MM.1S (cell line): ENCODE data around the gene CENPL.

Source experiments
- DNase-seq: peaks from one replicate; pipeline ENCODE4 v3.0.0-alpha.2; 2015
- H2AFZ ChIP-seq: fragments of 300-600 bp; sonication (generic); 2 replicates; pipeline ENCODE4 v1.6.0; 2016; ENCODE audit warnings: antibody characterized with exemption, low read length
- H3F3A ChIP-seq: fragments of 300-600 bp; sonication (generic); 2 replicates; pipeline ENCODE4 v1.6.1; 2016; ENCODE audit warnings: mild to moderate bottlenecking, antibody characterized with exemption, low read length, moderate library complexity, mixed read lengths; ENCODE audit not compliant: insufficient read depth
- H3K27ac ChIP-seq: fragments of 300-600 bp; sonication (generic); 2 replicates; pipeline ENCODE4 v1.5.1; 2016; ENCODE audit warnings: mild to moderate bottlenecking, low read length
- H3K27me3 ChIP-seq: fragments of 300-600 bp; sonication (generic); replicated peaks from 2 replicates; pipeline ENCODE4 v1.6.0; 2016; ENCODE audit warnings: low read length; ENCODE audit not compliant: insufficient read depth
- H3K36me3 ChIP-seq: fragments of 300-600 bp; sonication (generic); replicated peaks from 2 replicates; pipeline ENCODE4 v1.6.1; 2016; ENCODE audit warnings: mild to moderate bottlenecking, low read length, mixed read lengths; ENCODE audit not compliant: insufficient read depth
- H3K4me1 ChIP-seq: fragments of 300-600 bp; sonication (generic); 2 replicates; pipeline ENCODE4 v1.6.1; 2016; ENCODE audit warnings: low read length, mixed read lengths
- H3K4me2 ChIP-seq: fragments of 300-600 bp; sonication (generic); 2 replicates; pipeline ENCODE4 v1.6.0; 2016; ENCODE audit warnings: low read depth, low read length
- H3K4me3 ChIP-seq: fragments of 300-600 bp; sonication (generic); 2 replicates; pipeline ENCODE4 v1.5.1; 2016; ENCODE audit warnings: low read length, mixed read lengths
- H3K79me2 ChIP-seq: fragments of 300-600 bp; sonication (generic); 2 replicates; pipeline ENCODE4 v1.6.1; 2016; ENCODE audit warnings: mixed run types, low read length, mixed read lengths
- H3K9ac ChIP-seq: fragments of 300-600 bp; sonication (generic); 2 replicates; pipeline ENCODE4 v1.6.1; 2016; ENCODE audit warnings: low read length, mixed read lengths
- H3K9me2 ChIP-seq: fragments of 300-600 bp; sonication (generic); replicated peaks from 2 replicates; pipeline ENCODE4 v1.6.1; 2016; ENCODE audit warnings: mild to moderate bottlenecking, low read length, mixed read lengths; ENCODE audit not compliant: insufficient read depth
- H3K9me3 ChIP-seq: fragments of 300-600 bp; sonication (generic); replicated peaks from 2 replicates; pipeline ENCODE4 v1.6.1; 2016; ENCODE audit warnings: mild to moderate bottlenecking, low read length, mixed read lengths; ENCODE audit not compliant: insufficient read depth
- H4K20me1 ChIP-seq: fragments of 300-600 bp; sonication (generic); 2 replicates; pipeline ENCODE4 v1.6.1; 2016; ENCODE audit warnings: mild to moderate bottlenecking, low read length, moderate library complexity, mixed read lengths; ENCODE audit not compliant: insufficient read depth
- EZH2 ChIP-seq: fragments of 300-600 bp; sonication (generic); optimal IDR thresholded peaks from 2 replicates; pipeline ENCODE3; 2017; ENCODE audit warnings: low read depth, mild to moderate bottlenecking, antibody characterized with exemption, low read length, mixed read lengths
- EZH2phosphoT487 ChIP-seq: fragments of 300-600 bp; sonication (generic); IDR thresholded peaks from 2 replicates; pipeline ENCODE4 v1.6.1; 2018; ENCODE audit warnings: antibody characterized with exemption, low read length
- TF ChIP-seq, protein P1 (sequence below): fragments of 300-600 bp; sonication (generic); IDR thresholded peaks from 2 replicates; pipeline ENCODE4 v1.5.1; 2016; ENCODE audit warnings: antibody characterized with exemption, low read length, mixed read lengths

CENPL gene

DNA sequence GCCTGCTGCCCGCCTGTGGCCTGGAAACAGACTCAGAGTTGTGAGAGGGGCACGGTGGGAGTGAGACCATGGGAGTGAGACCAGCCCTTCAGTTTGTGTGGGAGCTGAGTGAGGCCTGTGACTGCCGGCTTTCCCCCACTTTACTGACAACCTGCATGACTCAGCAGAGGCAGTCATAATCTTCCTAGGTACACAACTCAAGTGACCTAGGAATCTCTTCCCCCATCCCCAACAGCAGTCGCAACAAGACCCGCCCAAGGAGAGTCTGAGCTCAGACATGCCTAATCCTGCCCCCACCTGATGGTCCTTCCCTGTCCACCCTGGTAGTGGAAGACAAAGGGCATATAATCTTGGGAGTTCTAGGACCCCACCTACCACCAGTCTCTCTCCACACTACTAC, 65.7 kb downstream of the CENPL start:
- H3K4me2 ChIP-seq = no peak overlapping the region
- no peaks in the 10 kb centered on the region for H4K20me1 ChIP-seq
- H3K79me2 ChIP-seq = no peaks in the 10 kb centered on the region
- H3K27me3 ChIP-seq = no peaks in the 10 kb centered on the region
- H3K9ac ChIP-seq = no peak overlapping the region
- H3K36me3 ChIP-seq = peaks cover 11% of the 10 kb centered on the region
- TF ChIP-seq EZH2 = no peak
- TF ChIP-seq, protein P1, sequence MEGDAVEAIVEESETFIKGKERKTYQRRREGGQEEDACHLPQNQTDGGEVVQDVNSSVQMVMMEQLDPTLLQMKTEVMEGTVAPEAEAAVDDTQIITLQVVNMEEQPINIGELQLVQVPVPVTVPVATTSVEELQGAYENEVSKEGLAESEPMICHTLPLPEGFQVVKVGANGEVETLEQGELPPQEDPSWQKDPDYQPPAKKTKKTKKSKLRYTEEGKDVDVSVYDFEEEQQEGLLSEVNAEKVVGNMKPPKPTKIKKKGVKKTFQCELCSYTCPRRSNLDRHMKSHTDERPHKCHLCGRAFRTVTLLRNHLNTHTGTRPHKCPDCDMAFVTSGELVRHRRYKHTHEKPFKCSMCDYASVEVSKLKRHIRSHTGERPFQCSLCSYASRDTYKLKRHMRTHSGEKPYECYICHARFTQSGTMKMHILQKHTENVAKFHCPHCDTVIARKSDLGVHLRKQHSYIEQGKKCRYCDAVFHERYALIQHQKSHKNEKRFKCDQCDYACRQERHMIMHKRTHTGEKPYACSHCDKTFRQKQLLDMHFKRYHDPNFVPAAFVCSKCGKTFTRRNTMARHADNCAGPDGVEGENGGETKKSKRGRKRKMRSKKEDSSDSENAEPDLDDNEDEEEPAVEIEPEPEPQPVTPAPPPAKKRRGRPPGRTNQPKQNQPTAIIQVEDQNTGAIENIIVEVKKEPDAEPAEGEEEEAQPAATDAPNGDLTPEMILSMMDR = no peak
- TF ChIP-seq EZH2phosphoT487 = no peak
- H3K4me1 ChIP-seq = no peaks in the 10 kb centered on the region
- H3K4me3 ChIP-seq = no peak overlapping the region
- no peak overlapping the region for H3K27ac ChIP-seq
- DNase-seq = no peak
- no peaks in the 10 kb centered on the region for H3F3A ChIP-seq
- no peak overlapping the region for H2AFZ ChIP-seq
- H3K9me3 ChIP-seq = no peaks in the 10 kb centered on the region
- no peaks in the 10 kb centered on the region for H3K9me2 ChIP-seq

DNA sequence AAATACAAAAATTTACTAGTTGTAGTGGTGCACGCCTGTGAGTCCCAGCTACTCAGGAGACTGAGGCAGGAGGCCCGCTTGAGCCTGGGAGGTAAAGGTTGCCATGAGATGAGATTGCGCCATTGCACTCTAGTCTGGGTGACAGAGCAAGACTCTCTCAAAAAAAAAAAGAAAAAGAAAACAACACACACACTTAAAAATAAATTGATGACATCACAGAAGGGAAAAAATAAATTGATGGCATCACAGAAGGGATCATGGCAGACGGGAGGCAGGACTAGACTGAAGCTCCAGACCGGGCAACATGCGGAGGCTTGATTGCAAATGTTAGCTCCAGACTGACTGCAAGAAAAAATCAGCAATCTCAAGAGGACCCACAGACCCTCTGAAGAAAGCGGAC, 66.6 kb downstream of the CENPL start:
- no peak for DNase-seq
- H3K9ac ChIP-seq = no peak overlapping the region
- H3K4me2 ChIP-seq = no peak overlapping the region
- no peaks in the 10 kb centered on the region for H4K20me1 ChIP-seq
- H3F3A ChIP-seq = no peaks in the 10 kb centered on the region
- no peak overlapping the region for H3K27ac ChIP-seq
- H2AFZ ChIP-seq = no peak overlapping the region
- no peaks in the 10 kb centered on the region for H3K9me3 ChIP-seq
- no peaks in the 10 kb centered on the region for H3K79me2 ChIP-seq
- no peaks in the 10 kb centered on the region for H3K27me3 ChIP-seq
- no peaks in the 10 kb centered on the region for H3K9me2 ChIP-seq
- H3K36me3 ChIP-seq = peaks cover 13% of the 10 kb centered on the region
- no peaks in the 10 kb centered on the region for H3K4me1 ChIP-seq
- TF ChIP-seq, protein P1 = no peak
- TF ChIP-seq EZH2 (no peak), EZH2phosphoT487 (no peak)
- H3K4me3 ChIP-seq = no peak overlapping the region

DNA sequence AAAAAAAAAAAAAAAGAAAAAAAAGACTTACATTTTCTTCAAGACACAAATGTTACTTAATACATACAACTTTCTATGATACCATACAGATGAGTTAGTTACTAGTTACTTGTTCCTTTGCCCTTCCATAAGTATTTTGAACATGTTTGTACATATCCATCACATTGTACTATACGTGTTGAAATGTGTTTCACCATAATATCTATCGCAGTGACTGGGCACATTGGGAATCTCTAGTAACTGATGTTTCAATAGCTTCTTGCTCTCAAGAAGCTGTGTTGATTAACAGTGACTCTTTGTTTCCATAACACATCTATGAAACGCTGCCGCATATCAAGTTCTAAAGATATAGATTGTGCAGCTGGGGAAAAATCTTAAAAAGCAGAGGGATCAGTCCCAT, 67.0 kb downstream of the CENPL start:
- Histone ChIP-seq H3K4me1 (no peaks in the 10 kb centered on the region), H3K9ac (no peak overlapping the region), H3K9me2 (no peaks in the 10 kb centered on the region), H3K9me3 (no peaks in the 10 kb centered on the region), H3K36me3 (peaks cover 13% of the 10 kb centered on the region), H3K27ac (no peak overlapping the region), H3K79me2 (no peaks in the 10 kb centered on the region), H3K27me3 (no peaks in the 10 kb centered on the region), H3F3A (no peaks in the 10 kb centered on the region), H4K20me1 (no peaks in the 10 kb centered on the region), H2AFZ (no peak overlapping the region), H3K4me2 (no peak overlapping the region), H3K4me3 (no peak overlapping the region)
- DNase-seq = no peak
- TF ChIP-seq, protein P1 = no peak
- TF ChIP-seq EZH2phosphoT487 (no peak), EZH2 (no peak)
